Prostate gland (tissue), 2 donors: Measurements from ENCODE around the gene EPGN. TPM values are rescaled to one million over a fixed set of nuclear protein-coding genes. Genes with fewer than 3 reads are reported as not detected.

Experiments used
- DNase-seq: peaks from one replicate; pipeline ENCODE4 v3.0.0-alpha.2; 2019; ENCODE audit warnings: low spot score
- H3K27ac ChIP-seq, 2 donors: fragments of 200-600 bp; sonication (generic); 2 replicates each; pipeline ENCODE4 v1.5.1; 2017 to 2019
- H3K27me3 ChIP-seq: fragments of 200-600 bp; sonication (generic); replicated peaks from 2 replicates; pipeline ENCODE4 v1.5.1; 2019; ENCODE audit not compliant: insufficient read depth
- H3K36me3 ChIP-seq, 2 donors: fragments of 200-600 bp; sonication (generic); 1 replicate in 1 of 2; 2 replicates in 1 of 2; pipeline versions ENCODE4 v1.5.1 to v1.8.1; 2017 to 2019
- H3K4me1 ChIP-seq: fragments of 200-600 bp; sonication (generic); replicated peaks from 2 replicates; pipeline ENCODE4 v1.5.1; 2019
- H3K4me3 ChIP-seq, 2 donors: fragments of 200-600 bp; sonication (generic); 2 replicates each; pipeline ENCODE4 v1.5.1; 2017 to 2019
- H3K9me3 ChIP-seq: fragments of 200-600 bp; sonication (generic); 2 replicates; pipeline ENCODE4 v1.5.1; 2017
- CTCF ChIP-seq, 4 experiments: fragments of 200-600 bp in 2 of 4; fragments of 450-650 bp in 2 of 4; sonication (generic) in 2 of 4; IDR thresholded peaks; 1 replicate in 3 of 4; 2 replicates in 1 of 4; pipeline ENCODE4 v1.5.1; 2016 to 2019; ENCODE audit warnings: antibody characterized with exemption in 4 of 4, mild to moderate bottlenecking in 2 of 4, moderate library complexity in 2 of 4
- POLR2A ChIP-seq: fragments of 450-650 bp; IDR thresholded peaks from one replicate; pipeline ENCODE4 v1.6.1; 2016; ENCODE audit warnings: antibody characterized with exemption, mild to moderate bottlenecking
- POLR2AphosphoS5 ChIP-seq: sonication (generic); formaldehyde crosslinking; IDR thresholded peaks from one replicate; pipeline ENCODE4 v1.6.1; 2017; ENCODE audit warnings: antibody characterized with exemption
- WGBS: methylation state at CpG from one replicate; pipeline ENCODE4 v1.1.5; 2018; 5-methylcytosine and 5-hydroxymethylcytosine counted together
- intact Hi-C: fragments of 100-400 bp; cut with DNase I; formaldehyde crosslinking; loops from one replicate; pipeline ENCODE4 v1.14.2; 2022
- total RNA-seq, 2 donors: library from RNA; depleted of rRNA; stranded (reverse); fragments of >200 nt; gene quantifications; one replicate each; pipeline ENCODE4 v1.1.0, GENCODE V29; 2016

The EPGN gene
- total RNA-seq = not detected

GRCh38 chr4:74308215-74308614 lies at the start of gene EPGN:
Gene EPGN (plus strand): TSS chr4:74308470. CDS start chr4:74308534, 64 bp downstream.
- H3K4me1 ChIP-seq = no peaks in the 10 kb centered on the region
- intact Hi-C loops = no loop called here
- 13% methylated on average over 5 of the region's 5 CpGs for WGBS
- peak; percentile 35 for DNase-seq
- TF ChIP-seq CTCF (IDR thresholded peaks at IDR 0.05) (peak in 1 of 4 experiments; percentile 6), POLR2A (no peak), POLR2AphosphoS5 (peak; percentile 26)
- no peaks in the 10 kb centered on the region for H3K9me3 ChIP-seq
- H3K36me3 ChIP-seq = no peaks in the 10 kb centered on the region
- no peak within 1 kb of the TSS for H3K4me3 ChIP-seq
- H3K27ac ChIP-seq = no peak within 1 kb of the TSS
- no peaks in the 10 kb centered on the region for H3K27me3 ChIP-seq

- Histone ChIP-seq H3K9me3 (no peaks in the 10 kb centered on the region), H3K27ac (no peak overlapping the region), H3K4me3 (no peak overlapping the region), H3K27me3 (no peaks in the 10 kb centered on the region), H3K4me1 (no peaks in the 10 kb centered on the region), H3K36me3 (no peaks in the 10 kb centered on the region)
- no peak for TF ChIP-seq CTCF (IDR thresholded peaks at IDR 0.05)
- TF ChIP-seq POLR2A = no peak
- no peak for TF ChIP-seq POLR2AphosphoS5
- 70% methylated on average over 1 of the region's 1 CpG for WGBS
- peak; percentile 26 for DNase-seq
- intact Hi-C loops = no loop called here
These were observed 49.3 kb upstream of the EPGN start for GRCh38 chr4:74258963-74259362.

GRCh38 chr4:74260036-74260435 lies 48.2 kb upstream of the EPGN start:
- no peaks in the 10 kb centered on the region for H3K4me1 ChIP-seq
- H3K27ac ChIP-seq = no peak overlapping the region
- no peak for TF ChIP-seq POLR2A
- TF ChIP-seq POLR2AphosphoS5 = no peak
- no peak for TF ChIP-seq CTCF (IDR thresholded peaks at IDR 0.05)
- intact Hi-C loops = no loop called here
- DNase-seq = no peak
- H3K36me3 ChIP-seq = no peaks in the 10 kb centered on the region
- 100% methylated on average over 1 of the region's 1 CpG for WGBS
- no peaks in the 10 kb centered on the region for H3K27me3 ChIP-seq
- no peaks in the 10 kb centered on the region for H3K9me3 ChIP-seq
- H3K4me3 ChIP-seq = no peak overlapping the region

GRCh38 chr4:74262522-74262921 lies 45.7 kb upstream of the EPGN start:
- H3K4me1 ChIP-seq = no peaks in the 10 kb centered on the region
- H3K27ac ChIP-seq = no peak overlapping the region
- H3K4me3 ChIP-seq = no peak overlapping the region
- H3K36me3 ChIP-seq = no peaks in the 10 kb centered on the region
- intact Hi-C loops = no loop called here
- TF ChIP-seq POLR2AphosphoS5 = no peak
- no peak for TF ChIP-seq POLR2A
- TF ChIP-seq CTCF (IDR thresholded peaks at IDR 0.05) = no peak
- DNase-seq = no peak
- H3K9me3 ChIP-seq = no peaks in the 10 kb centered on the region
- H3K27me3 ChIP-seq = no peaks in the 10 kb centered on the region

- Histone ChIP-seq H3K36me3 (no peaks in the 10 kb centered on the region), H3K4me3 (no peak overlapping the region), H3K4me1 (no peaks in the 10 kb centered on the region), H3K9me3 (no peaks in the 10 kb centered on the region), H3K27ac (no peak overlapping the region), H3K27me3 (no peaks in the 10 kb centered on the region)
- no peak for DNase-seq
- TF ChIP-seq CTCF (IDR thresholded peaks at IDR 0.05) (no peak), POLR2A (no peak), POLR2AphosphoS5 (no peak)
- intact Hi-C loops = no loop called here
These were observed 44.7 kb upstream of the EPGN start for GRCh38 chr4:74263551-74263950.
